ENCODE measurements around the gene SPPL2B. TPM values are rescaled to one million over a fixed set of nuclear protein-coding genes. Genes with fewer than 3 reads are reported as not detected.

SPPL2B gene
- total RNA-seq, 2 donors from 2014 or later, result 108 to 206 TPM

- peaks cover 21% of the 10 kb centered on the region for H3K27me3 ChIP-seq
- no peak overlapping the region for H3K9ac ChIP-seq (ENCODE audit: low read depth in 2 of 2, low read length in 2 of 2)
- no peaks in the 10 kb centered on the region for H3K4me1 ChIP-seq
- H3K36me3 ChIP-seq, result no peaks in the 10 kb centered on the region
- TF ChIP-seq CTCF (IDR thresholded peaks at IDR 0.05), result no peak
- DNase-seq, result no peak
- intact Hi-C loops (cut with DNase I), result no loop called here
- H3K4me3 ChIP-seq, result no peak overlapping the region
- no peak overlapping the region for H3K27ac ChIP-seq
- H3K9me3 ChIP-seq, result no peaks in the 10 kb centered on the region
Measured at GRCh38 chr19:2361246-2362045, 33.0 kb downstream of the SPPL2B start.

GRCh38 chr19:2362046-2362969, 33.8 kb downstream of the SPPL2B start:
- DNase-seq, result no peak
- Histone ChIP-seq H3K9ac (ENCODE audit: low read depth in 2 of 2, low read length in 2 of 2) (no peak overlapping the region), H3K27ac (no peak overlapping the region), H3K9me3 (no peaks in the 10 kb centered on the region), H3K4me1 (no peaks in the 10 kb centered on the region), H3K4me3 (no peak overlapping the region), H3K27me3 (peaks cover 21% of the 10 kb centered on the region), H3K36me3 (no peaks in the 10 kb centered on the region)
- no peak for TF ChIP-seq CTCF (IDR thresholded peaks at IDR 0.05)
- intact Hi-C loops (cut with DNase I), result no loop called here

GRCh38 chr19:2362970-2363300, 34.5 kb downstream of the SPPL2B start:
- intact Hi-C loops (cut with DNase I), result no loop called here
- Histone ChIP-seq H3K36me3 (no peaks in the 10 kb centered on the region), H3K4me3 (no peak overlapping the region), H3K4me1 (no peaks in the 10 kb centered on the region), H3K27ac (no peak overlapping the region), H3K27me3 (peaks cover 21% of the 10 kb centered on the region), H3K9me3 (no peaks in the 10 kb centered on the region), H3K9ac (ENCODE audit: low read depth in 2 of 2, low read length in 2 of 2) (no peak overlapping the region)
- no peak for DNase-seq
- TF ChIP-seq CTCF (IDR thresholded peaks at IDR 0.05), result no peak

GRCh38 chr19:2363419-2363818, 34.9 kb downstream of the SPPL2B start:
- peaks cover 21% of the 10 kb centered on the region for H3K27me3 ChIP-seq
- H3K4me1 ChIP-seq, result no peaks in the 10 kb centered on the region
- DNase-seq, result no peak
- H3K4me3 ChIP-seq, result no peak overlapping the region
- H3K9me3 ChIP-seq, result no peaks in the 10 kb centered on the region
- H3K9ac ChIP-seq (ENCODE audit: low read depth in 2 of 2, low read length in 2 of 2), result no peak overlapping the region
- no peak for TF ChIP-seq CTCF (IDR thresholded peaks at IDR 0.05)
- intact Hi-C loops (cut with DNase I), result no loop called here
- no peaks in the 10 kb centered on the region for H3K36me3 ChIP-seq
- H3K27ac ChIP-seq, result no peak overlapping the region

GRCh38 chr19:2365201-2365970, 36.9 kb downstream of the SPPL2B start:
- no peak overlapping the region for H3K9ac ChIP-seq (ENCODE audit: low read depth in 2 of 2, low read length in 2 of 2)
- DNase-seq, result no peak
- H3K4me3 ChIP-seq, result no peak overlapping the region
- no peak for TF ChIP-seq CTCF (IDR thresholded peaks at IDR 0.05)
- no peaks in the 10 kb centered on the region for H3K9me3 ChIP-seq
- no peak overlapping the region for H3K27ac ChIP-seq
- no peaks in the 10 kb centered on the region for H3K4me1 ChIP-seq
- peaks cover 11% of the 10 kb centered on the region for H3K27me3 ChIP-seq
- no peaks in the 10 kb centered on the region for H3K36me3 ChIP-seq
- intact Hi-C loops (cut with DNase I), result no loop called here
